HG03571 (cell line): ENCODE data around the gene ABI3.
"Not testable (repeated sequence)": the region's sequence is repeated elsewhere in the genome, so short reads cannot be mapped to it uniquely, and the experiment has no call there.

ENCODE experiments used
- ATAC-seq: cut with Tn5 transposase; IDR thresholded peaks from one replicate; pipeline ENCODE4 v1.9.1; 2021; ENCODE audit not compliant: unreplicated experiment

ABI3 gene

DNA sequence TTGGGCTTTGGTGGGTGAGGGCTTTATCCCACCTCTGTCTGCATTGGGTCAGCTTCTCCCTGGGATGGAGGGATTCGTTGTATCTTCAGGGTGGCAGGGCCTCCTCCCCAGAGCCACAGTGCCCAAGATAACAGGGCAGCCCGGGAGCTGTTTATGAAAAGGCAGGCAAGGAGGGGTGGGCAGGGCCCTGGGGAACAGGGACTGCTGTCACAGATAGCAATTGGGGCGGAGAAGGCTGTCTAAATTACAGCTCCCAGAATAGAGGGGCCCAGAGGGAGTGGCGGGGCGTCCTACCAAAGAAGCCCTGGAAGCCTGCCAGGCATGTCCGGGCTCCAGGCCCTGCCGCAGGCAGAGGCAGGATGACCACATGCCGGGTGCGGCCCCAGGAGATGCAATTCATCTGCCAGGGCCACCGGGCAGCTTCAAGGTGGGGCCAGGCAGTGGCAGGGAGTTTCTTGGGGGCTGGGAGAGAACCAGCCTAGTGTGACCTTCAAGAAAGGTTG is 38.8 kb downstream of the ABI3 start:
- ATAC-seq, result no peak

DNA sequence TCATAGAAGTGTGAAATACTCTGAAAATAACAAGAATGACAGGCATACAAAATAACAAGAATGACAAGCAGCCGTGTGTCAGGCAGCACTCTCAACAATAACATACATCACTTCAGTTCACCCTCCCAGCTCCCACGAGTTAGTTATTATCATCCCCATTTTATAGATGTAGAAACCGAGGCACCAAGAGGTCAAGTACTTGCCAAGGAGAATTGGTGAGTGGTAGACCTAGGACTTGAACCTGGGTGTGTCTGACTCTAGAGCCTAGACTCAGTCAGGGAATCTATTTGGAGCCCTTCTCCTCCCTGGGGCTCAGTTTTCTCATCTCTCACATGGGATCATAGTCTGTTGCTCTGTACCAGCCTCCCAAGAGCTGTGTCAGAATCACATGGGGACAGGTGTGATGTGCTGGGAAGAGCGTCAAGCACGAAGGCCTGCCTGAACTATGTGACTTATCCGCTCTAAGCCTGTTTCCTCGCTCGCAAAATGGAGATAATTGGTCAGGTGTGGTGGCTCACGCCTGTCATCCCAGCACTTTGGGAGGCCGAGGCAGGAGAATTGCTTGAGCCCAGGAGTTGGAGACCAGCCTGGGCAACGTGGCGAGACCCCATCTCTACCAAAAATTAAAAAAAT is 39.5 kb downstream of the ABI3 start:
- no peak for ATAC-seq

GRCh38 chr17:49252148-49252695 is 41.7 kb downstream of the ABI3 start:
- no peak for ATAC-seq

DNA sequence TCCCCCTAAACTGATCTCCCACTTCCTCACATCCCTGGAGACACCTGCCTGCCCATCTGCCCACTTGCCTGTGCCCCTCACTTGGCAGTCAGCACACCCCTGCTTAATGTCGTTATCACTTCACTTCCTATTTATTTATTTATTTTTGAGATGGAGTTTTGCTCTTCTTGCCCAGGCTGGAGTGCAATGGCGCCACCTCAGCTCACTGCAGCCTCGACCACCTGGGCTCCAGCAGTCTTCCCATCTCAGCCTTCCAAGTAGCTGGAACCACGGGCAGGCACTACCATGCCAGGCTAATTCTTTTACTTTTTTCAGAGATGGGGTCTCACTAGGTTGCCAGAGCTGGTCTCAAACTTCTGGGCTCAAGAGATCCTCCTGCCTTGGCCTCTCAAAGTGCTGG is 43.6 kb downstream of the ABI3 start:
- no peak for ATAC-seq

- ATAC-seq, result no peak
These were observed 44.6 kb downstream of the ABI3 start for GRCh38 chr17:49255125-49255524.

DNA sequence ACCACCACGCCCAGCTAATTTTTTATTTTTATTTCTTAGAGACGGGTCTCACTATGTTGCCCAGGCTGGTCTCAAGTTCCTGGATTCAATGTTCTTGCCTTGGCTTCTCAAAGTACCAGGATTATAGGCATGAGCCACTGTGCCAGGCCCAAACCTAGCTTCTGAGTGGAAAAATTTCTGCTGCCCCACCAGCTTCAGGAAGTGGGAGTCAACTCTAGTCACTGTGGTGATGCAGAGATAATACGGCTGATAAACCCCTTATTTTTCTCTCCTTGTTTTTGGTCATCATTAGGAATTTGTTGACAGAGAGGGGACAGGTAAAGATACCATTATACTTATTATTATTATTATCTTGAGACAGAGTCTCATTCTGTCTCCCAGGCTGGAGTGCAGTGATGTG is 47.9 kb downstream of the ABI3 start:
- ATAC-seq, result no peak

DNA sequence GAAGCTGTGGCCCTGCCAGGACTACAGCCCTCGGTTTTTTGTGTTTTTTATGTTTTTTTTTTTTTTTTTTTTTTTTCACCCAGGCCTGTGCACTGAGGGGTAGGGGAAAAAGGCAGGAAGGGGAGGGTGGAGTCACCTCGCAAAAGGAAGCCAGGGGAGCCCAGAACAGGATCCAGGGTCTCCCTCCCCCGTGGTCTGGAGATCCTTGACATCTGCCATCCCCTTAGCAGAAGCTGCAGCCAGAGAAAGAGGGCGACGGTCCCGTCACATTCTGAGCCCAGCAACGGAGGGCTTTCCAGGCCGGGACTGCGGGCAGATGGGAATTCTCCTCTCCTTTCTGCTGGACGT is 49.1 kb downstream of the ABI3 start:
- ATAC-seq, result no peak

DNA sequence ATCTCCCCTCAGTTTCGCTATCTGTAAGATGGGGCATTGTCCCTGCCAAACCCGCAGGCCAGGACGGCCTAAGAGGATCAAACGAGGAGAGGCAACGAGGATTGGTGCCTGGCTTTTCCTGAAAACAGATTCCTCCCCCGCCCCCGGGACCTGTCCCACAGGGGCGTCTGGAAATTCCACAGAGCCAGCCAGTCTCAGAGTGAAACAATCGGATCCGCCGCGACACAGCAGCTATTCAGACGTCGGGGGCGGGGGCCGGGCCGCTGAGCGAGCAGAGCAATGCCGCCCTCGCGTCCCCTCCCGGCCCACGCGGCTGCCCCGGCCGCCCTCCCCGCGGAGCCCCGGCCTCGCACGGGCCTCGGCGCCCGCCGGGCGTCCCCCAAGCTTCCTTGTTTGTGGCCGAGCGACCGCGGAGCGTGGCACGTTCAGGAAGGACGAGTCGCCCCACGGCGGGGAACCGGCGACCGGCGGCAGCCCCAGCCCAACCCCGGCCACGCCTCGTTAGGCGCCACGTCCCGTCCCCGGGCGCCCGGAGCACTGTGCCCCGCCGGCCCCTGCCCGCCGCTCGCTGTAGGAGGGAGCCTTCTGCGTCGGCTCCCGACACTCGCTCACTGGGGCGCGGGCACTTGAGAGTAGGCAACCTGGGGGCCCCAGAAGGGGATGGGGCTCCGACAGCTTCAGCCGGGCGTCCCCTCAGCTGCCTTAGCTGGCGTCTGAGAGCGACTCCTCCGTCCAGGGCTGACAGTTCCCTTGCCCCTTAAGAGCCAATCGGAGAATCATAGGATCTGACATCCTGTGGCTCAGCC is 49.7 kb downstream of the ABI3 start:
- no peak for ATAC-seq

DNA sequence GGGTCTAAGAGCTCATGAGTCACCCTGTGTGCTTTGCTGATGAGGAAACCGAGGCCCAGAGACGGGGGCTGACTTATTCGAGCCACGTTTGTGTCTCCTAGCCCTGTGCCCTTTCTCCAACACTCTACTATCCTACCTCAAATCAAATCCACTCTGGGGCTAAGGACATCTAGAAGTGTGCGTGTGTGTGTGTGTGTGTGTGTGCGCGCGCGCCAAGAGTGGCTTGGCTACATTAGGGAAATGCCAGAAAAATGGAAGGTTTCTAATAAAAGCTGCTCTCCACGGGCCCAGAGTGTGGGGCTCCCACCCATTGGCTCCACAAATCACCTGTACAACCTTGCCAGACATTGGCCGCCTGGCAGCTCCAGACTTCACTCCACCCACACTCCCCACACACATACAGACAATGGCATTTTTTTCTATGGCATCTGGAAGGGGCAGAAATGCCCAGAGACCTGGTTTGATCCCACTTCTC is 50.3 kb downstream of the ABI3 start:
- no peak for ATAC-seq

GRCh38 chr17:49261540-49261939 is 51.0 kb downstream of the ABI3 start:
- not testable (repeated sequence) for ATAC-seq

- ATAC-seq, result no peak
These were observed 55.7 kb downstream of the ABI3 start for GRCh38 chr17:49266233-49266632.

GRCh38 chr17:49267912-49268311 is 57.4 kb downstream of the ABI3 start:
- ATAC-seq, result no peak

- ATAC-seq, result no peak
These were observed 58.8 kb downstream of the ABI3 start for GRCh38 chr17:49269356-49269755.
